Measurements from ENCODE around the gene MDM4. TPM values are rescaled to one million over a fixed set of nuclear protein-coding genes. Genes with fewer than 3 reads are reported as not detected.

Gene MDM4, protein sequence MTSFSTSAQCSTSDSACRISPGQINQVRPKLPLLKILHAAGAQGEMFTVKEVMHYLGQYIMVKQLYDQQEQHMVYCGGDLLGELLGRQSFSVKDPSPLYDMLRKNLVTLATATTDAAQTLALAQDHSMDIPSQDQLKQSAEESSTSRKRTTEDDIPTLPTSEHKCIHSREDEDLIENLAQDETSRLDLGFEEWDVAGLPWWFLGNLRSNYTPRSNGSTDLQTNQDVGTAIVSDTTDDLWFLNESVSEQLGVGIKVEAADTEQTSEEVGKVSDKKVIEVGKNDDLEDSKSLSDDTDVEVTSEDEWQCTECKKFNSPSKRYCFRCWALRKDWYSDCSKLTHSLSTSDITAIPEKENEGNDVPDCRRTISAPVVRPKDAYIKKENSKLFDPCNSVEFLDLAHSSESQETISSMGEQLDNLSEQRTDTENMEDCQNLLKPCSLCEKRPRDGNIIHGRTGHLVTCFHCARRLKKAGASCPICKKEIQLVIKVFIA
- polyA plus RNA-seq (2011; rRNA removed): 16.3 and 21.4 TPM in 2 replicates
- polyA minus RNA-seq (2011; rRNA and poly(A)+ RNA removed): 31.4 and 53.9 TPM in 2 replicates

DNA sequence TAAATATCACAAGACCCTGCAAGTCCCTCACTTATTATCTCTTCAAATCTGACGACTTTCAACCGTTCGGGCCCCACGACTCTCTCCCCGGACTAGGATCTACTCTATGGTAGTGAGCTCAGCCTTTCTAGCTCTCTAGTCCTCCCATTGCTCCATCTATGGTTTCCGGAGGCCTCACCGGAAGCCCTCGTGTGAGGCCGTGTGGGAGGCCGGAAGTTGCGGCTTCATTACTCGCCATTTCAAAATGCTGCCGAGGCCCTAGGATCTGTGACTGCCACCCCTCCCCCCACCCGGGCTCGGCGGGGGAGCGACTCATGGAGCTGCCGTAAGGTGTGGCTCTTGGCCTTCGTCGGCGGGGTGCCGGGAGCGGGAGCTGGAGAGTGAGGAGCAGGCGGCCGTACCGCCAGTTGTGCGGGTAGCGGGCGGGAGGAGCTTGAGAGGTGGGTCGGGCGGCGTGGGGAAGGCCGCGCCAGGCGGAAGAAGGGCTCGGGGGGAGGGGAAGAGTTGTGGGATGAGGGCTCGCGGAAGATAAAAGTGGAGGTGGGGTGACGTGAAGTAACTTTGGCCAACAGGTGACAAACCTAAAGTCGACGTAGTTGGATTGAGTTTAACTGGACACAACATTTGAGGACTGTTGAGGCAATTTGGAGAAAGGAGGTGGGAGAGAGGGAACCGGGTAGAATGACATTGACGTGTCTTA lies at the start of gene MDM4:
Gene MDM4, plus strand, starts transcription at position 227 of the 700 bp plus-strand sequence. CDS start 9,113 bp downstream, outside the sequence.
- H3K27ac ChIP-seq (ENCODE audit: low read depth, low read length): peak within 1 kb of the TSS; percentile 94
- H3K9me3 ChIP-seq (ENCODE audit: control insufficient read depth, insufficient read depth, low read length): no peaks in the 10 kb centered on the region; the same call in 1 of the 2 replicates
- H3K4me3 ChIP-seq (ENCODE audit: low read depth, low read length): peak within 1 kb of the TSS; percentile 88
- no peaks in the 10 kb centered on the region for H3K27me3 ChIP-seq (ENCODE audit: control insufficient read depth, insufficient read depth, low read length)
- ChIA-PET POLR2A (interaction anchor here (0.5 to 2.0 kb wide), 8 partner anchors 9 to 1137 kb away, joined by 3 to 33 read pairs (median 4); no protein-coding TSS in a partner anchor), CTCF (interaction anchor here (0.8 to 2.4 kb wide), 5 partner anchors 9 to 291 kb away, joined by 3 to 14 read pairs (median 6); no protein-coding TSS in a partner anchor)
- TF ChIP-seq, protein P1, sequence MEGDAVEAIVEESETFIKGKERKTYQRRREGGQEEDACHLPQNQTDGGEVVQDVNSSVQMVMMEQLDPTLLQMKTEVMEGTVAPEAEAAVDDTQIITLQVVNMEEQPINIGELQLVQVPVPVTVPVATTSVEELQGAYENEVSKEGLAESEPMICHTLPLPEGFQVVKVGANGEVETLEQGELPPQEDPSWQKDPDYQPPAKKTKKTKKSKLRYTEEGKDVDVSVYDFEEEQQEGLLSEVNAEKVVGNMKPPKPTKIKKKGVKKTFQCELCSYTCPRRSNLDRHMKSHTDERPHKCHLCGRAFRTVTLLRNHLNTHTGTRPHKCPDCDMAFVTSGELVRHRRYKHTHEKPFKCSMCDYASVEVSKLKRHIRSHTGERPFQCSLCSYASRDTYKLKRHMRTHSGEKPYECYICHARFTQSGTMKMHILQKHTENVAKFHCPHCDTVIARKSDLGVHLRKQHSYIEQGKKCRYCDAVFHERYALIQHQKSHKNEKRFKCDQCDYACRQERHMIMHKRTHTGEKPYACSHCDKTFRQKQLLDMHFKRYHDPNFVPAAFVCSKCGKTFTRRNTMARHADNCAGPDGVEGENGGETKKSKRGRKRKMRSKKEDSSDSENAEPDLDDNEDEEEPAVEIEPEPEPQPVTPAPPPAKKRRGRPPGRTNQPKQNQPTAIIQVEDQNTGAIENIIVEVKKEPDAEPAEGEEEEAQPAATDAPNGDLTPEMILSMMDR (IDR thresholded peaks at IDR 0.05; ENCODE audit: low read depth, low read length): no peak
- peak; percentile 90 for DNase-seq (ENCODE audit: low read depth, low spot score)

- Histone ChIP-seq H3K27ac (ENCODE audit: low read depth, low read length) (no peak overlapping the region), H3K27me3 (ENCODE audit: control insufficient read depth, insufficient read depth, low read length) (no peaks in the 10 kb centered on the region)
Observed at GRCh38 chr1:204466416-204467405, 49.5 kb upstream of the MDM4 start.

DNA sequence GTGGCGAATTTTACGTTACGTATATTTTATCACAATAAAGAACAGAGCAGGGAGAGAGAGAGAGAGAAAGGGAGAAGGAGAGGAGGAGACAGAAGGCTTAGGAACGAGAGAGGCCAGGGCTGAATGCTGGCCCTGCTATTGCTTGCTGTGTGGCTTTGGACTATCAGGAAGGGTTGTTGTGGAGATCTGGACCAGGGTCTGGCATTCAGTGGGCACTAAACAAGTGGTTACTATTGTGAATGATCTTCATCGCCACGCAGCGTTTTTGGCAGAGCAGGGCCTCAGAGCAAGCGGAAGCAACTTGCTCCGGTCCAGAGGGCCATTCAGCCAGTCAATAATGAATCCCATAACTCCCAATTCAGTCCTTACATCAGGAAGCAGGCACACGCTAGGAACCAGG lies 48.0 kb upstream of the MDM4 start:
- TF ChIP-seq, protein P1 (IDR thresholded peaks at IDR 0.05; ENCODE audit: low read depth, low read length): no peak
- no peaks in the 10 kb centered on the region for H3K27me3 ChIP-seq (ENCODE audit: control insufficient read depth, insufficient read depth, low read length)
- POLR2A ChIA-PET: interaction anchor here (0.5 kb wide), 1 partner anchor 48 kb away, joined by 3 read pairs; the partner anchor contains the start of gene MDM4
- H3K9me3 ChIP-seq (ENCODE audit: control insufficient read depth, insufficient read depth, low read length): no peaks in the 10 kb centered on the region
- CTCF ChIA-PET: interaction anchor here (0.7 to 1.6 kb wide), 2 partner anchors 37 to 1220 kb away, joined by 6 read pairs; no protein-coding TSS in a partner anchor
- H3K4me3 ChIP-seq (ENCODE audit: low read depth, low read length): no peak overlapping the region
- DNase-seq (ENCODE audit: low read depth, low spot score): no peak
- H3K27ac ChIP-seq (ENCODE audit: low read depth, low read length): no peak overlapping the region

More at GRCh38 chr1:204466416-204467405, 49.5 kb upstream of the MDM4 start:
- Histone ChIP-seq H3K9me3 (ENCODE audit: control insufficient read depth, insufficient read depth, low read length) (no peaks in the 10 kb centered on the region), H3K4me3 (ENCODE audit: low read depth, low read length) (no peak overlapping the region)
- ChIA-PET CTCF (interaction anchor here (1.4 to 2.1 kb wide), 3 partner anchors 20 to 36 kb away, joined by 6 to 9 read pairs (median 7); no protein-coding TSS in a partner anchor), POLR2A (interaction anchor here (0.7 to 0.8 kb wide), 3 partner anchors 24 to 27 kb away, joined by 3 to 4 read pairs (median 3); no protein-coding TSS in a partner anchor)
- TF ChIP-seq, protein P1 (IDR thresholded peaks at IDR 0.05; ENCODE audit: low read depth, low read length): no peak
- no peak for DNase-seq (ENCODE audit: low read depth, low spot score)

DNA sequence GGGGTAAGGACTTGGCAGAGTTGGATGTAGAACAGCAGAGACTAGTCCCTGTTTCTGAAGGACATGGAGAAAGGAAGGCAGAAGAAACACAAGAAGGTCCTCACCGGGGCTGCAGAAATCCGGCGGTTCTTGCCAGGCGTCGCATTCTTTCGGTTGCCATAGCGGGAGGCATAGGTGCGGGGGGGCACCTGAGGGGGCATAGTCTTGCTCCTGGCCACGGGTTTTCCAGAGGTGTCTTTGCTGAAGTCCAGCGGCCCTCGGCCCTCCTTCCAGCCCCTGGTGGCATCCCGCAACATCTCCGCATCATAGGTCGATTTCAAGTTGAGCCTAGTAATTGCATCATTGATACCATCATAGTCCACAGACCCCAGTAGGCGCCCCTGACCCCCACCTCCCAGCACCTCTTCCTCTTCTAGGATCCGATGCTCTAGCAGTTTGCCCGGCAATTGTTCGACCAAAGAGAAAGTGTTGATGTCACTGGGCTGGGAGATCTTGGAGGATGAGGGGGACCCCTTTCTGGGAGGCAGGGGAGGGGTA lies 47.4 kb upstream of the MDM4 start:
- no peak overlapping the region for H3K4me3 ChIP-seq (ENCODE audit: low read depth, low read length)
- TF ChIP-seq, protein P1 (IDR thresholded peaks at IDR 0.05; ENCODE audit: low read depth, low read length): no peak
- no peak overlapping the region for H3K27ac ChIP-seq (ENCODE audit: low read depth, low read length)
- DNase-seq (ENCODE audit: low read depth, low spot score): no peak
- no peaks in the 10 kb centered on the region for H3K27me3 ChIP-seq (ENCODE audit: control insufficient read depth, insufficient read depth, low read length)
- CTCF ChIA-PET: no interaction called here
- no peaks in the 10 kb centered on the region for H3K9me3 ChIP-seq (ENCODE audit: control insufficient read depth, insufficient read depth, low read length)
- POLR2A ChIA-PET: no interaction called here
